ENCODE data around the gene SYTL3. TPM values are rescaled to one million over a fixed set of nuclear protein-coding genes. Genes with fewer than 3 reads are reported as not detected.

Gene SYTL3
- polyA plus RNA-seq, 1 donor (not counting 4 experiments of a cell fraction or from before 2014, with no cell fraction given) = 1.4 TPM

- FAIRE-seq = no peak
- dilution Hi-C loops (cut with MboI; ENCODE audit: extremely low pct_ligation_motif_present, low sequenced_read_pairs) = no loop called here
These were observed 110.2 kb downstream of the SYTL3 start for GRCh38 chr6:158759966-158760617.

GRCh38 chr6:158760618-158761250, 110.9 kb downstream of the SYTL3 start:
- Histone ChIP-seq H3K9me1 (ENCODE audit: control insufficient read depth, extremely low read depth, insufficient read depth, low read length) (no peaks in the 10 kb centered on the region), H3K4me2 (ENCODE audit: control insufficient read depth, extremely low read depth, insufficient read depth, low read depth, low read length) (no peak overlapping the region), H3K9ac (ENCODE audit: control insufficient read depth, extremely low read depth, insufficient read depth, low read length) (no peak overlapping the region), H3K4me3 (ENCODE audit: control insufficient read depth in 2 of 3, extremely low read depth in 1 of 3, insufficient read depth in 2 of 3, low read depth in 1 of 3, low read length in 3 of 3) (no peak overlapping the region), H3K4me1 (ENCODE audit: control insufficient read depth, extremely low read depth, insufficient read depth, low read length) (peaks cover 10% of the 10 kb centered on the region), H4K20me1 (ENCODE audit: control insufficient read depth, extremely low read depth, insufficient read depth, low read length) (no peaks in the 10 kb centered on the region), H3K27me3 (ENCODE audit: control insufficient read depth, extremely low read depth, insufficient read depth, low read length) (no peaks in the 10 kb centered on the region), H2AFZ (ENCODE audit: control insufficient read depth, low read length) (no peak overlapping the region), H3K27ac (ENCODE audit: control insufficient read depth, insufficient read depth, low read length) (no peak overlapping the region), H3K36me3 (ENCODE audit: control insufficient read depth in 2 of 2, extremely low read depth in 1 of 2, insufficient read depth in 2 of 2, low read length in 2 of 2) (peaks cover 4 to 16% of the 10 kb centered on the region in 2 experiments), H3K9me3 (ENCODE audit: control insufficient read depth, low read depth, low read length) (no peaks in the 10 kb centered on the region), H3K79me2 (ENCODE audit: control insufficient read depth, insufficient read depth, low read length) (no peaks in the 10 kb centered on the region)
- dilution Hi-C loops (cut with MboI; ENCODE audit: extremely low pct_ligation_motif_present, low sequenced_read_pairs) = no loop called here
- DNase-seq (ENCODE audit: low read depth, low spot score) (no peak), FAIRE-seq (no peak)
- no peak for TF ChIP-seq CTCF (optimal IDR thresholded peaks at IDR 0.05 in 1 of 3, IDR thresholded peaks at IDR 0.05 in 1 of 3, conservative IDR thresholded peaks at IDR 0.05 in 1 of 3; ENCODE audit: extremely low read depth in 1 of 3, insufficient read depth in 2 of 3, low read length in 3 of 3)
- no peak for TF ChIP-seq EZH2 (IDR thresholded peaks at IDR 0.05; ENCODE audit: low read length)

More at GRCh38 chr6:158759966-158760617, 110.2 kb downstream of the SYTL3 start:
- Histone ChIP-seq H3K4me1 (ENCODE audit: control insufficient read depth, extremely low read depth, insufficient read depth, low read length) (peaks cover 12% of the 10 kb centered on the region), H3K27me3 (ENCODE audit: control insufficient read depth, extremely low read depth, insufficient read depth, low read length) (no peaks in the 10 kb centered on the region), H2AFZ (ENCODE audit: control insufficient read depth, low read length) (no peak overlapping the region), H3K9me3 (ENCODE audit: control insufficient read depth, low read depth, low read length) (no peaks in the 10 kb centered on the region), H3K4me3 (ENCODE audit: control insufficient read depth in 2 of 3, extremely low read depth in 1 of 3, insufficient read depth in 2 of 3, low read depth in 1 of 3, low read length in 3 of 3) (no peak overlapping the region), H3K79me2 (ENCODE audit: control insufficient read depth, insufficient read depth, low read length) (no peaks in the 10 kb centered on the region), H3K9ac (ENCODE audit: control insufficient read depth, extremely low read depth, insufficient read depth, low read length) (no peak overlapping the region), H3K27ac (ENCODE audit: control insufficient read depth, insufficient read depth, low read length) (no peak overlapping the region), H4K20me1 (ENCODE audit: control insufficient read depth, extremely low read depth, insufficient read depth, low read length) (no peaks in the 10 kb centered on the region), H3K36me3 (ENCODE audit: control insufficient read depth in 2 of 2, extremely low read depth in 1 of 2, insufficient read depth in 2 of 2, low read length in 2 of 2) (peaks cover 0 to 12% of the 10 kb centered on the region in 2 experiments), H3K4me2 (ENCODE audit: control insufficient read depth, extremely low read depth, insufficient read depth, low read depth, low read length) (no peak overlapping the region), H3K9me1 (ENCODE audit: control insufficient read depth, extremely low read depth, insufficient read depth, low read length) (no peaks in the 10 kb centered on the region)
- no peak for DNase-seq (ENCODE audit: low read depth, low spot score)
- TF ChIP-seq CTCF (optimal IDR thresholded peaks at IDR 0.05 in 1 of 3, IDR thresholded peaks at IDR 0.05 in 1 of 3, conservative IDR thresholded peaks at IDR 0.05 in 1 of 3; ENCODE audit: extremely low read depth in 1 of 3, insufficient read depth in 2 of 3, low read length in 3 of 3) = no peak
- TF ChIP-seq EZH2 (IDR thresholded peaks at IDR 0.05; ENCODE audit: low read length) = no peak

Data from keratinocyte (primary cell).